Activated naive CD4-positive, alpha-beta T cell treated with anti-CD3 and anti-CD28 coated beads, Interleukin-2, amount 50 U/mL, for 24 hours (primary cell): ENCODE results near the gene ABTB2.

Source experiments
- H3K27ac Mint-ChIP-seq: one replicate; pipeline ENCODE4 v1.8.0; 2021; ENCODE audit warnings: mild to moderate bottlenecking, mixed read lengths
- H3K27me3 Mint-ChIP-seq: one replicate; pipeline ENCODE4 v1.8.0; 2021; ENCODE audit warnings: mixed read lengths
- H3K36me3 Mint-ChIP-seq: one replicate; pipeline ENCODE4 v1.8.0; 2021; ENCODE audit warnings: mixed read lengths
- H3K4me1 Mint-ChIP-seq: one replicate; pipeline ENCODE4 v1.8.0; 2021; ENCODE audit warnings: mixed read lengths
- H3K4me3 Mint-ChIP-seq: one replicate; pipeline ENCODE4 v1.8.0; 2021; ENCODE audit warnings: mild to moderate bottlenecking, mixed read lengths
- H3K9me3 Mint-ChIP-seq: one replicate; pipeline ENCODE4 v1.8.0; 2021; ENCODE audit warnings: mixed read lengths

ABTB2 gene

GRCh38 chr11:34145073-34145472, 212.7 kb downstream of the ABTB2 start:
- no peaks in the 10 kb centered on the region for H3K27me3 Mint-ChIP-seq
- no peaks in the 10 kb centered on the region for H3K4me1 Mint-ChIP-seq
- no peaks in the 10 kb centered on the region for H3K9me3 Mint-ChIP-seq
- H3K27ac Mint-ChIP-seq: no peak overlapping the region
- peaks cover 7% of the 10 kb centered on the region for H3K36me3 Mint-ChIP-seq
- no peak overlapping the region for H3K4me3 Mint-ChIP-seq

GRCh38 chr11:34143048-34143447, 214.8 kb downstream of the ABTB2 start:
- peaks cover 9% of the 10 kb centered on the region for H3K36me3 Mint-ChIP-seq
- H3K27ac Mint-ChIP-seq: no peak overlapping the region
- H3K27me3 Mint-ChIP-seq: no peaks in the 10 kb centered on the region
- peaks cover 2% of the 10 kb centered on the region for H3K4me1 Mint-ChIP-seq
- no peak overlapping the region for H3K4me3 Mint-ChIP-seq
- no peaks in the 10 kb centered on the region for H3K9me3 Mint-ChIP-seq

- Mint-ChIP-seq H3K27me3 (no peaks in the 10 kb centered on the region), H3K27ac (no peak overlapping the region), H3K36me3 (peaks cover 20% of the 10 kb centered on the region), H3K9me3 (no peaks in the 10 kb centered on the region), H3K4me3 (no peak overlapping the region), H3K4me1 (peaks cover 7% of the 10 kb centered on the region)
Observed at GRCh38 chr11:34140149-34140548, 217.7 kb downstream of the ABTB2 start.

- H3K27ac Mint-ChIP-seq: no peak overlapping the region
- no peaks in the 10 kb centered on the region for H3K9me3 Mint-ChIP-seq
- no peak overlapping the region for H3K4me3 Mint-ChIP-seq
- peaks cover 20% of the 10 kb centered on the region for H3K36me3 Mint-ChIP-seq
- peaks cover 7% of the 10 kb centered on the region for H3K4me1 Mint-ChIP-seq
- no peaks in the 10 kb centered on the region for H3K27me3 Mint-ChIP-seq
Observed at GRCh38 chr11:34139346-34139745, 218.5 kb downstream of the ABTB2 start.

GRCh38 chr11:34136420-34136819, 221.4 kb downstream of the ABTB2 start:
- Mint-ChIP-seq H3K4me3 (no peak overlapping the region), H3K27ac (no peak overlapping the region), H3K27me3 (no peaks in the 10 kb centered on the region), H3K4me1 (peaks cover 7% of the 10 kb centered on the region), H3K9me3 (no peaks in the 10 kb centered on the region), H3K36me3 (peaks cover 20% of the 10 kb centered on the region)

GRCh38 chr11:34135439-34135838, 222.4 kb downstream of the ABTB2 start:
- no peaks in the 10 kb centered on the region for H3K9me3 Mint-ChIP-seq
- H3K4me1 Mint-ChIP-seq: peaks cover 7% of the 10 kb centered on the region
- peaks cover 20% of the 10 kb centered on the region for H3K36me3 Mint-ChIP-seq
- no peaks in the 10 kb centered on the region for H3K27me3 Mint-ChIP-seq
- no peak overlapping the region for H3K4me3 Mint-ChIP-seq
- no peak overlapping the region for H3K27ac Mint-ChIP-seq

GRCh38 chr11:34134765-34135164, 223.0 kb downstream of the ABTB2 start:
- Mint-ChIP-seq H3K36me3 (peaks cover 22% of the 10 kb centered on the region), H3K9me3 (no peaks in the 10 kb centered on the region), H3K4me1 (peaks cover 7% of the 10 kb centered on the region)

GRCh38 chr11:34132261-34132965, 225.4 kb downstream of the ABTB2 start:
- H3K36me3 Mint-ChIP-seq: peaks cover 16% of the 10 kb centered on the region

More at GRCh38 chr11:34134765-34135164, 223.0 kb downstream of the ABTB2 start:
- Mint-ChIP-seq H3K4me3 (no peak overlapping the region), H3K27me3 (no peaks in the 10 kb centered on the region), H3K27ac (peak overlapping the region; percentile 41)

GRCh38 chr11:34128824-34129223, 229.0 kb downstream of the ABTB2 start:
- H3K36me3 Mint-ChIP-seq: peaks cover 15% of the 10 kb centered on the region

More at GRCh38 chr11:34132261-34132965, 225.4 kb downstream of the ABTB2 start:
- no peak overlapping the region for H3K4me3 Mint-ChIP-seq
- H3K27ac Mint-ChIP-seq: peak overlapping the region; percentile 2
- H3K4me1 Mint-ChIP-seq: no peaks in the 10 kb centered on the region
- H3K27me3 Mint-ChIP-seq: no peaks in the 10 kb centered on the region
- H3K9me3 Mint-ChIP-seq: no peaks in the 10 kb centered on the region

GRCh38 chr11:34126959-34127848, 230.6 kb downstream of the ABTB2 start:
- Mint-ChIP-seq H3K36me3 (peaks cover 19% of the 10 kb centered on the region), H3K27me3 (no peaks in the 10 kb centered on the region), H3K4me1 (no peaks in the 10 kb centered on the region), H3K4me3 (no peak overlapping the region), H3K27ac (no peak overlapping the region), H3K9me3 (no peaks in the 10 kb centered on the region)

More at GRCh38 chr11:34128824-34129223, 229.0 kb downstream of the ABTB2 start:
- Mint-ChIP-seq H3K4me3 (no peak overlapping the region), H3K4me1 (no peaks in the 10 kb centered on the region), H3K27me3 (no peaks in the 10 kb centered on the region), H3K9me3 (no peaks in the 10 kb centered on the region), H3K27ac (no peak overlapping the region)

GRCh38 chr11:34124885-34125668, 232.7 kb downstream of the ABTB2 start:
- no peak overlapping the region for H3K27ac Mint-ChIP-seq
- no peaks in the 10 kb centered on the region for H3K27me3 Mint-ChIP-seq

GRCh38 chr11:34120651-34121050, 237.2 kb downstream of the ABTB2 start:
- H3K9me3 Mint-ChIP-seq: no peaks in the 10 kb centered on the region
- peaks cover 35% of the 10 kb centered on the region for H3K36me3 Mint-ChIP-seq
- peaks cover 3% of the 10 kb centered on the region for H3K4me1 Mint-ChIP-seq
- no peaks in the 10 kb centered on the region for H3K27me3 Mint-ChIP-seq
- no peak overlapping the region for H3K4me3 Mint-ChIP-seq
- H3K27ac Mint-ChIP-seq: no peak overlapping the region

More at GRCh38 chr11:34124885-34125668, 232.7 kb downstream of the ABTB2 start:
- Mint-ChIP-seq H3K4me1 (no peaks in the 10 kb centered on the region), H3K36me3 (peaks cover 27% of the 10 kb centered on the region), H3K4me3 (no peak overlapping the region), H3K9me3 (no peaks in the 10 kb centered on the region)

- peaks cover 14% of the 10 kb centered on the region for H3K4me1 Mint-ChIP-seq
- H3K4me3 Mint-ChIP-seq: no peak overlapping the region
- peaks cover 28% of the 10 kb centered on the region for H3K36me3 Mint-ChIP-seq
- no peaks in the 10 kb centered on the region for H3K27me3 Mint-ChIP-seq
- H3K9me3 Mint-ChIP-seq: no peaks in the 10 kb centered on the region
- no peak overlapping the region for H3K27ac Mint-ChIP-seq
Observed at GRCh38 chr11:34114471-34114870, 243.3 kb downstream of the ABTB2 start.

GRCh38 chr11:34114014-34114413, 243.8 kb downstream of the ABTB2 start:
- H3K27ac Mint-ChIP-seq: no peak overlapping the region
- peaks cover 32% of the 10 kb centered on the region for H3K36me3 Mint-ChIP-seq
- no peak overlapping the region for H3K4me3 Mint-ChIP-seq
- no peaks in the 10 kb centered on the region for H3K9me3 Mint-ChIP-seq
- H3K4me1 Mint-ChIP-seq: peaks cover 19% of the 10 kb centered on the region
- no peaks in the 10 kb centered on the region for H3K27me3 Mint-ChIP-seq

GRCh38 chr11:34111722-34112270, 246.0 kb downstream of the ABTB2 start:
- no peaks in the 10 kb centered on the region for H3K9me3 Mint-ChIP-seq
- H3K27ac Mint-ChIP-seq: no peak overlapping the region
- H3K4me3 Mint-ChIP-seq: no peak overlapping the region
- peaks cover 39% of the 10 kb centered on the region for H3K4me1 Mint-ChIP-seq
- H3K27me3 Mint-ChIP-seq: no peaks in the 10 kb centered on the region
- H3K36me3 Mint-ChIP-seq: peaks cover 28% of the 10 kb centered on the region
